Measurements from ENCODE around the gene DHX15.
"Not testable (repeated sequence)": the region's sequence is repeated elsewhere in the genome, so short reads cannot be mapped to it uniquely, and the experiment has no call there.

The DHX15 gene

DNA sequence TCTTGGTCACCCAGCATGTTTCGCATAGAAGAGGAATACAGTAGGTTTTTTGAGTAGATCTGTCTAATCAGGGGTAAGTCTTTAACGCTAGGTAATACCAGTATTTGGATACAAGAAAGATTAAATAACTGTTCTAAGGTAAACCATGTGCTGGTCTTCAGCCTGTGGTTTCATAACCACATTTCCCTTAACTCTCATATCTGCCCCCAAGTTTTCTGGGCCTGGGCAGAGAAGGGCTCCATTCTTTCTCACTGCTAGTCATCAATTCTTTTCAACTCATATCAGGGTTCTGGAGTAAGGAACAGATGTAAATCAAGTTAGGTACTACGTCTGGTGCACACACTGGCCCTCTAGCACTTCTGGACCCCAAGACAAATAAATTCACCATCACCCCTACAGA, 49.0 kb downstream of the DHX15 start:
- FAIRE-seq: no peak

DNA sequence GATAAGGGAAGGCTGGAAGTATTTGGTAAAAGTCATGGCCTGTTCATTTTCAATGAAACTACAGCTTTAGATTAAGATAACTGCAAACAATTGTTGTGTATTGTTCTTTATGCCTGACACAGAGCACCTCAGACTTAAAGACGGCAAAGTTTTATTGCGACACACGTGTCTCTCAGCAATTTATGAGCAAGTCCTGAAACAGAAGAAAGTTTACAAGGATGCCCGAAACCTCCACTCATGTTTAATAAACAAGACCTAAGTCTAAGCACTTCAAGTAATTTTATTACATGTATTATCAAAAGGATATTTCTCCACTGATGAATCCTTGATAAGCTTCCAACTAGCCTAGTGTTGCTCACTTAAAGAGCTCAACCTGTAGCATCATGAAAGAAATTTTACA, 51.0 kb downstream of the DHX15 start:
- no peak for FAIRE-seq

GRCh38 chr4:24529555-24529954, 54.8 kb downstream of the DHX15 start:
- FAIRE-seq: no peak

- no peak for FAIRE-seq
Observed at GRCh38 chr4:24527371-24527770, 57.0 kb downstream of the DHX15 start.

DNA sequence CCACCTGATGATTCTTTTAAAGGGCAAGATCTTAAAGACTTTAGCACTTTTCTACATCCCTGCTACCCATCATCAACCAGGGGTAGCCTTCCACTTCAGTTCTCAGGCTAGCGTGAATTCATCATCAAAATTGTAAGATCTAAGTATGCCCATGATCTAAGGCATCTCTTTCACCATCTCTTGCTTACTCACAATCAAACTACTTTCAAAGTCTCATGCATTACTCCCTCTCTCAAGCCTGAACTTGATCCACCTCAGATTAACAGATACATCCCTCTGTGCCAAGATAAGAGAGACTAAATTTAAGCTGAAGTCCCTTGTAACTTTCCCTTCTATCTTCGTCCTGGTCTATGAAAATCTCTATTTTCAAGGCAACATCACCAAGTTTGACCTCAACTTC, 62.8 kb downstream of the DHX15 start:
- FAIRE-seq: no peak

- no peak for FAIRE-seq
Observed at GRCh38 chr4:24519649-24520048, 64.7 kb downstream of the DHX15 start.

- no peak for FAIRE-seq
Observed at GRCh38 chr4:24517676-24518075, 66.7 kb downstream of the DHX15 start.

DNA sequence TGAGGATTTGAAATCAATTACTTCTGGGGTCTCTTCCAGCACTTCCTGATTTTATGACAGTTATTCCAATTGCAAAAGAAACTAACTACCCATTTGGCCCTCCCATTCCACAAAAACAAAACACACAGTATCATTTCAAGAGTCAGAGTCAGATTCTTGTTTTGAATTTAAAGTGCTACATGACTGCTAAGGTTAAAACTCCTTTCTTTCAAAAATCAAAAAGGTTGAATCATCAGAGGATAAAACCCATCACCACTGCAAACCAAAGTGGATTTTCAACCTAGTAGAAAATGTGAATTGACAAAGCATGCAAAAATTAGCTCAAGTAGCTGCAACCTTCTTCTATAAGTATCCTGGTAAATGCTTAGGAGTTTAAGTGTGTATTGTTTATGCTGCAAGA, 67.4 kb downstream of the DHX15 start:
- FAIRE-seq: no peak

GRCh38 chr4:24515698-24516097, 68.7 kb downstream of the DHX15 start:
- FAIRE-seq: no peak

- FAIRE-seq: no peak
Observed at GRCh38 chr4:24514808-24515207, 69.5 kb downstream of the DHX15 start.

DNA sequence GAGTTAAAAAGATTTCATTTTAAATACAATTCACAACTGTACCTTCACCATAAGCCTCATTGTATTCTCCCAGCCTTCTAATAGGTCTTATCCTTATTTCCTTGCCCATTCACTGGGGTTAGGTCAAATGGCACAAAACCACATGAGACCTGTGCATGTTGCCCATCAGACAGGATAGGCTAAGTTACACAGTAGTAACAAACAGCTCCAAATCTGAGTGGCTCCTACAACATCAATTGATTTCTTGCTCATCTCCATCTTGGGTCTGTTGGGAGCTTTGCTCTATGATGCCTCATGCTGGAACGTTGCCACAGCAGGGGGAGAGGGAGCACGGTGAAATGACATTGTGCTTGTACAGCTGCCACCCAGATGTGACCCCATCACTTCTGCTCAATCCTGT, 70.6 kb downstream of the DHX15 start:
- FAIRE-seq: no peak

- no peak for FAIRE-seq
Observed at GRCh38 chr4:24511371-24512063, 72.8 kb downstream of the DHX15 start.

DNA sequence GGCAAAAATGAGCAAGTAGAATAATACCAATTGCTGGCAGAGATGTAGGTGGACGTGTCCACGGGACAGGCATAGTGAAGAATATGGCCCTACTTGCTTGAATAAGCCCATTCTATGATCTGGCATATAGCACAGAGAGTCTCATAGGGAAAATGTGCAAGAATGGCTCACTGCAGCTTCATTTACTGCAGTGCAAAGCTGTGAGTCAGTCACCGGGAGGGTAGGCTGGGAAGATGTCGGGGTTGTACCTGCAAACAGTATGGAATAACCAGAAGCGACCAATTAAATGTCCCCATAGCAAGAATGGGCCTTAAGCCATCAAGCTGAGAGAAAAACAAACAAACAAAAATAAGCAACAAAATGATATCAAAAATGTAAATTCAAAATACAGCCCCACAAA, 74.3 kb downstream of the DHX15 start:
- no peak for FAIRE-seq

- FAIRE-seq: no peak
Observed at GRCh38 chr4:24508541-24508940, 75.8 kb downstream of the DHX15 start.

DNA sequence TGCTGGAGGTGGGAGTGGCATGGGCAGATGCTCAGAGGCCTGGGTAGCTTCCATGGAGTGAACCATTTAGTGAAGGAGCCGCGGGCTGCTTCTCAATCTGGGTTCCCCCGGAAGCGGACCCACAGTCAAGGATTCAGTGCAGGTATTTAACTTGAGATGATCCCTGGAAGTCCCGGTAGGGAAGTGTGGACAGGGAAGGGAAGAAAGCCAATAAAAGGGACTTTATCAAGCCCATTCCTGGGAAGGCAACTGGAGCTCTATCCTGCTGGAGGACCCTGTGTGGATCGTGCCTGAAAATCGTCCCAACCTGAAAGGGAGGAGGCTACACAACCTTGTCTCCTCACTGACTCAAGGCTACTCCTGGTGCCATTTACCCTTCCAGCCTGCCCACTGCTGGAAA, 76.9 kb downstream of the DHX15 start:
- no peak for FAIRE-seq

- not testable (repeated sequence) for FAIRE-seq
Observed at GRCh38 chr4:24503090-24503489, 81.3 kb downstream of the DHX15 start.

DNA sequence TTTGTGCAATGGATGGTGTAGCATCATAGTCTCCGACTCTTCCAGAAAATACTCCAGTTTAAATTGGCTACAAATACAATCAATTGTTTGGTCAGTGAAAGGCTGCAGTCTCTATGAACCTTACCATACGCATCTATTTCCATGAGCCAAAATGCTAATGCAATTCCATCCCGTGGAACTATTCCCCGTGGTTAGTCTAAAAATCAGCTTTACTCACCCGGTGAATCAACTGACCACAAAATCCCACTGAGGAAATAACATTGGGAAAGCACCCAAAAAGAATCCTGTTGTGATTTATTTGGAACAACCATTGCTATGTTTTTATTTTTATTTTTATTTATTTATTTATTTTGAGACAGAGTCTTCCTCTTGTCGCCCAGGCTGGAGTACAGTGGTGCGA, 87.1 kb downstream of the DHX15 start:
- FAIRE-seq: no peak

GRCh38 chr4:24496597-24496996, 87.8 kb downstream of the DHX15 start:
- FAIRE-seq: no peak

GRCh38 chr4:24495388-24495787, 89.0 kb downstream of the DHX15 start:
- FAIRE-seq: no peak

GRCh38 chr4:24489870-24490269, 94.5 kb downstream of the DHX15 start:
- FAIRE-seq: no peak

DNA sequence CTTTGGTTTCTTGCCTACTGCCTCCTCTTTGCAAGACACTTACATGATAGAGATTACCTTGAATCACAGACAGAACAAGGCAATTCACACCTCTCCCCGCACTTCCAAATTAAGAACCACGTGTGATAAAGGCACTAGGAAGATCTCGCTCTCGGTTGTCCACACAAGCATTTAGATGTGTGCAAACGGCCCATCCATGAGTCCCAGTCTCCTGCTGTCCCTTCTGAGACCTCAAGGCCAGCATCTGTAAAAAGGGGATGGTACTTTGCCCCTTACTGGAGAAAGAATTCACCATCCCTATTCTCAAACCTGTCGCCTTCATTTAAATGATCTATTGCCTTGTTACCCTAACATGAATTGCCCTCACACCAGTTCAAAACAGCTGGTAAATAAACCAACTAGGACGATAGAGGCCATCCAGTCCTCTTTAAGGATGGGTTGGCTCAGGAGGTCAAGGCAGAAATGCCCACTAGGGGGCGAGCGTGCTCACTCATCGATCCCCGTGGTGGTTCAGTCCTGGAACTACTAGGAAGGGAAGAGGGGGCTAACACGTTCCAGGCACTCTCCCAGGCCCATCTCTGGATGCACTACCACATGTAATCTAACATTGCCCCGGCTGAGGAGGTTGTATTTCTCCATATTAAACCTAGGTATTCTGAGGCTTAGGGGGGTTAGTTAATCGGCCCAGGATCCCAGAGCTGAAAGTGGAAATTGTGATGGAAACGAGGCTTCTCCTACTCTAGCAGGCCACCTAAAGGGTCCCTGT, 95.8 kb downstream of the DHX15 start:
- peak; percentile 78 for FAIRE-seq

DNA sequence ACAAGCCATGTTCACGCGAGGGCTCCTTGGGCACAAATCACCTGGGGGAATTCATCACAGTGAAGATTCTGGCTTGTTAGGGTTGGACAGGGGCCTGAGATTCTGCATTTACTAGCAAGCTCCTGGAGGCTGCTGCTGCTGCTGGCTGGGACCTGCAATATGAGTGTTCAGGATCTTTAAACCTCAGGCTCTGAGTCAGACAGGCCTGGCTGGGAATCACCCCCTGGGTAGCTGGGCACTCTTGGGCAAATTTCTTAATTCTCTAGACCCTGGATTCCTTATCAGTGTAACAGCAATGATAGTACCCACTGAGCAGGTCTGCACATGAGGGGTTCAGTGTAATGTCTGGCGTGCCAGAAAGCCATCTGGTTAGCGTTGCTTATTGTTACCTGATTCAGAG, 101.5 kb downstream of the DHX15 start:
- no peak for FAIRE-seq

DNA sequence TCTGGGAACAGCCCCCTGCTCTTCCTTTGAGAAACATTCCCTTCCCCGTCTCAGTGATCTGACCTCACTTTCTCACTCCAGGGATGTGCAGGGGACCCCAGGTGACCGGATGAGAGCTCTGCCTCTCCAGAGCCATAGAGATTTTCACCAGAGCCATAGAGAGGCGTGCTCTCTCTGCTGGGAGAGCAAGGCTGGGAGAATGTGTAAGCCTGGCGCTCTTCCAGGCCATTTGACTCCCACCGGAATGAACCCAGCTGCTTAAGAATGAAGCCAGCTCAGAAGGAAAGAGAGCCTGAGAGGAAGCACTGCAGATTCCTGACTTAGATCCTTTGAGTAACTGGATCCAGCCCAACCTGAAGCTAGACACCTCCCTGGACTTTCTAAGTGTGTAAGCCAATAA, 106.4 kb downstream of the DHX15 start:
- no peak for FAIRE-seq

All from islet of Langerhans (tissue), 1 donor.